CD4-positive, CD25-positive, alpha-beta regulatory T cell (primary cell): ENCODE measurements around the gene KHDC4. TPM values are rescaled to one million over a fixed set of nuclear protein-coding genes. Genes with fewer than 3 reads are reported as not detected.

Experiments used
- ATAC-seq, 2 donors: fragments of 150-1000 bp; cut with Tn5 transposase; one replicate each; pipeline ENCODE4 v1.10.0; 2021; ENCODE audit warnings: low read depth in 2 of 2, moderate number of reproducible peaks in 2 of 2, moderate library complexity in 1 of 2
- DNase-seq, 3 donors: peaks; one replicate each; pipeline versions ENCODE4 v3.0.0 to v3.0.0-alpha.2; 2012 to 2022; ENCODE audit warnings: mixed read lengths in 1 of 3
- H3K27ac ChIP-seq: one replicate; pipeline ENCODE4 v1.7.0; 2013; ENCODE audit warnings: mild to moderate bottlenecking, low read length; ENCODE audit not compliant: insufficient read depth, poor library complexity, severe bottlenecking
- H3K27me3 ChIP-seq: one replicate; pipeline ENCODE4 v1.7.0; 2013; ENCODE audit warnings: low read length; ENCODE audit not compliant: control insufficient read depth, insufficient read depth
- H3K36me3 ChIP-seq: one replicate; pipeline ENCODE4 v1.7.0; 2013; ENCODE audit warnings: mild to moderate bottlenecking, low read length, moderate library complexity; ENCODE audit not compliant: control insufficient read depth, insufficient read depth
- H3K4me1 ChIP-seq: 2 replicates; pipeline ENCODE4 v1.7.0; 2013; ENCODE audit warnings: mild to moderate bottlenecking, low read length; ENCODE audit not compliant: insufficient read depth, control insufficient read depth, poor library complexity, severe bottlenecking
- H3K4me3 ChIP-seq: one replicate; pipeline ENCODE4 v1.7.0; 2013; ENCODE audit warnings: low read depth, mild to moderate bottlenecking, low read length, moderate library complexity
- H3K9me3 ChIP-seq, 2 experiments: 1 replicate in 1 of 2; 2 replicates in 1 of 2; pipeline ENCODE4 v1.7.0; 2013; ENCODE audit warnings: low read length in 2 of 2, mild to moderate bottlenecking in 1 of 2, moderate library complexity in 1 of 2; ENCODE audit not compliant: control insufficient read depth in 2 of 2
- H3K27ac Mint-ChIP-seq, 3 donors: one replicate each; pipeline ENCODE4 v1.8.0; 2020 to 2022; ENCODE audit warnings: mild to moderate bottlenecking in 3 of 3, mixed read lengths in 3 of 3, moderate library complexity in 2 of 3
- H3K27me3 Mint-ChIP-seq: one replicate; pipeline ENCODE4 v1.8.0; 2022; ENCODE audit warnings: mild to moderate bottlenecking, mixed read lengths
- H3K36me3 Mint-ChIP-seq: one replicate; pipeline ENCODE4 v1.8.0; 2020; ENCODE audit warnings: mixed read lengths
- H3K4me1 Mint-ChIP-seq, 4 donors: one replicate each; pipeline ENCODE4 v1.8.0; 2020 to 2022; ENCODE audit warnings: mixed read lengths in 4 of 4, mild to moderate bottlenecking in 1 of 4
- H3K4me3 Mint-ChIP-seq, 4 donors: one replicate each; pipeline ENCODE4 v1.8.0; 2020 to 2022; ENCODE audit warnings: mild to moderate bottlenecking in 4 of 4, mixed read lengths in 4 of 4, moderate library complexity in 3 of 4
- H3K9me3 Mint-ChIP-seq, 7 donors: one replicate each; pipeline ENCODE4 v1.8.0; 2020 to 2022; ENCODE audit warnings: mixed read lengths in 7 of 7, mild to moderate bottlenecking in 3 of 7, moderate library complexity in 2 of 7
- polyA plus RNA-seq, 4 donors: library from polyadenylated mRNA; unstranded; fragments of 300-500 nt; fragmentation: Illumina TruSeq; gene quantifications; one replicate each; pipeline ENCODE4 v1.2.3, GENCODE V29; 2021
- total RNA-seq: library from RNA; stranded (reverse); gene quantifications from one replicate; pipeline ENCODE4 v1.2.3, GENCODE V29; 2022

KHDC4 gene
- total and polyA plus RNA-seq, 5 donors from 2014 or later: 7.4 to 60.1 (median 8.6) TPM

DNA sequence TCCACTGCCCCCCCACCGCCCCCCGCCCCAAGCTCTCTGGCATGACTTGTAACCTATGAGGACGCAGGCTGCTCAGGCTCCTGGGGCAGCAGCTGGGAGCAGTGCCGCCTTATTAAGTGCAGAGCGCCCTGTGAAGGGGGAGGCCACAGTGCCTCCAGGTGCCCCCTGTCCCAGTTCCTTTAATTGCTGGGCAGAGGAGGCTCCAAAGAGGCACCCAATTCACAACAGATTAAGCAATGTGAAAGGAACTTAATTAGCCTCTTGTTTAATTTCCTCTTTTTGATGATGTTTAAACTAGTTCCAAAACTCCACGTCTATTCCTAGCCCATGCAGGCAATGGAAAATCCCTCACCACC lies 10.2 kb upstream of the KHDC4 start:
- Mint-ChIP-seq H3K36me3 (peaks cover 9% of the 10 kb centered on the region), H3K27me3 (no peaks in the 10 kb centered on the region), H3K27ac (peak overlapping the region; percentile 84 to 93 (median 93)), H3K9me3 (no peaks in the 10 kb centered on the region), H3K4me3 (peak overlapping the region in 1 of 4 donors; percentile 60), H3K4me1 (peaks cover 17 to 68% (median 43%) of the 10 kb centered on the region in 4 donors)
- no peak overlapping the region for H3K4me3 ChIP-seq
- H3K27me3 ChIP-seq: no peaks in the 10 kb centered on the region
- no peaks in the 10 kb centered on the region for H3K9me3 ChIP-seq
- DNase-seq: no peak
- no peak for ATAC-seq
- H3K4me1 ChIP-seq: peaks cover 53% of the 10 kb centered on the region
- H3K36me3 ChIP-seq: peaks cover 21% of the 10 kb centered on the region
- peak overlapping the region; percentile 87 for H3K27ac ChIP-seq

DNA sequence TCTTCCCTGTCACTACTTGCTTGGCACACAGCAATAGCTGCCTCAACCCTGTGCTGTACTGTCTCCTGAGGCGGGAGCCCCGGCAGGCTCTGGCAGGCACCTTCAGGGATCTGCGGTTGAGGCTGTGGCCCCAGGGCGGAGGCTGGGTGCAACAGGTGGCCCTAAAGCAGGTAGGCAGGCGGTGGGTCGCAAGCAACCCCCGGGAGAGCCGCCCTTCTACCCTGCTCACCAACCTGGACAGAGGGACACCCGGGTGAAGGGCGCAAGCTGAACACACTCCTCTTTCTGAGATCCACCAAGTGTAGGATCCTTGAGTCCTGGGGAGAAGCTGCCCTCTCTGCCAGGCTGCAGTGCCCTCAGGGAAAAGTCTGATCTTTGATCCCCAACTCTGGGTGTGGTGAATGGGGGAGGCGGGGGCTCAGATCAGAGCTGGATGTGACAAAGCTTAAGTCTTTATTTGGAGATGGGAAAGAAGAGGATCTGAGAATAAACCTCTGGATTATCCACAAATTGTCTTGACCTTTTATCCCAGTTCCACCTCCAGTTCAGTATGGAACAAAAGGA lies 8.4 kb upstream of the KHDC4 start:
- Histone ChIP-seq H3K9me3 (no peaks in the 10 kb centered on the region), H3K4me3 (no peak overlapping the region), H3K27me3 (no peaks in the 10 kb centered on the region), H3K36me3 (peaks cover 10% of the 10 kb centered on the region), H3K4me1 (peaks cover 52% of the 10 kb centered on the region), H3K27ac (no peak overlapping the region)
- Mint-ChIP-seq H3K9me3 (no peaks in the 10 kb centered on the region), H3K27me3 (no peaks in the 10 kb centered on the region), H3K36me3 (peaks cover 9% of the 10 kb centered on the region), H3K27ac (no peak overlapping the region), H3K4me1 (peaks cover 23 to 73% (median 50%) of the 10 kb centered on the region in 4 donors), H3K4me3 (peak overlapping the region in 1 of 4 donors; percentile 44)
- ATAC-seq (no peak), DNase-seq (no peak)

DNA sequence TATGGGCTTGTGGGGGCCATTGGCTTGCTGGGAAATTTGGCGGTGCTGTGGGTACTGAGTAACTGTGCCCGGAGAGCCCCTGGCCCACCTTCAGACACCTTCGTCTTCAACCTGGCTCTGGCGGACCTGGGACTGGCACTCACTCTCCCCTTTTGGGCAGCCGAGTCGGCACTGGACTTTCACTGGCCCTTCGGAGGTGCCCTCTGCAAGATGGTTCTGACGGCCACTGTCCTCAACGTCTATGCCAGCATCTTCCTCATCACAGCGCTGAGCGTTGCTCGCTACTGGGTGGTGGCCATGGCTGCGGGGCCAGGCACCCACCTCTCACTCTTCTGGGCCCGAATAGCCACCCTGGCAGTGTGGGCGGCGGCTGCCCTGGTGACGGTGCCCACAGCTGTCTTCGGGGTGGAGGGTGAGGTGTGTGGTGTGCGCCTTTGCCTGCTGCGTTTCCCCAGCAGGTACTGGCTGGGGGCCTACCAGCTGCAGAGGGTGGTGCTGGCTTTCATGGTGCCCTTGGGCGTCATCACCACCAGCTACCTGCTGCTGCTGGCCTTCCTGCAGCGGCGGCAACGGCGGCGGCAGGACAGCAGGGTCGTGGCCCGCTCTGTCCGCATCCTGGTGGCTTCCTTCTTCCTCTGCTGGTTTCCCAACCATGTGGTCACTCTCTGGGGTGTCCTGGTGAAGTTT lies 7.8 kb upstream of the KHDC4 start:
- no peak for DNase-seq
- H3K27ac ChIP-seq: no peak overlapping the region
- H3K36me3 Mint-ChIP-seq: peaks cover 9% of the 10 kb centered on the region
- peaks cover 20 to 68% (median 47%) of the 10 kb centered on the region in 4 donors for H3K4me1 Mint-ChIP-seq
- H3K4me1 ChIP-seq: peaks cover 46% of the 10 kb centered on the region
- H3K9me3 ChIP-seq: no peaks in the 10 kb centered on the region
- H3K27me3 ChIP-seq: no peaks in the 10 kb centered on the region
- H3K4me3 ChIP-seq: no peak overlapping the region
- H3K4me3 Mint-ChIP-seq: peak overlapping the region in 1 of 4 donors; percentile 46
- H3K27ac Mint-ChIP-seq: peak overlapping the region in 2 of 3 donors; percentile 20 to 32
- ATAC-seq: no peak
- H3K27me3 Mint-ChIP-seq: no peaks in the 10 kb centered on the region
- H3K36me3 ChIP-seq: peaks cover 4% of the 10 kb centered on the region
- no peaks in the 10 kb centered on the region for H3K9me3 Mint-ChIP-seq

DNA sequence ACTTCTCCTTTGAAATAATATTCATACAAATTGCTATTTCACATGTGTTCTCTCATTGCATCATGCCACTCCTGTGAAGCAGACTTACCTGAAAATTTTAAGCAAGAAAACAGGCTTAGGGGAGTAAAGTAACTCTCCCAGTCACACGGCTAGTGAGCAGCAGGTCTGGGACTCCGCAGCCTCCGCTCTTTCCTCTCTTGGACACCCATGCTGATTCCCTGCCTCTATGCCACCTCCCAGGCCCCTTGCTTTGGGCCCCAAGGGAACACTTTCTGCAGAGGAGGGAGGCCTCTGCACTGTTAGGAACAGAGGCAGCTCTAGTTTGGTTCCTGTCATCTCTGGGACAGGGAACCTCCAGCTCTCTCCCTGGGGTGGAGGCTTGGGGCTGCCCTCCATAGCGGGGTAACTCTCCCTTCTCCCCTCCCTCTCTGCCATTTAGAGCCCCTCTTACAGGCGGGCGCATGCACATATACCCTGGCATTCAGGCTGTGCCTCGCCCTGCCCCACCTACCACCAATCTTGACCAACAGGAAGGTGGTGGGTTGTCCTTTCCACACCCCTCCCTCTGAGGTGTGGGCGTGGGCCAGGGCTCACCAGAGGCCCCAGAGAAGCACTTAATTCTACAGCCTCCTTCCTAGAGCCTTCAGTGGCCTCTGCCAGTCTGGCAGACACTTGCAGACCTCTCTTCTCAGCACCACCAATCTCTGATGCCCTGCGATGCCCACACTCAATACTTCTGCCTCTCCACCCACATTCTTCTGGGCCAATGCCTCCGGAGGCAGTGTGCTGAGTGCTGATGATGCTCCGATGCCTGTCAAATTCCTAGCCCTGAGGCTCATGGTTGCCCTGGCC lies 7.0 kb upstream of the KHDC4 start, which contains the start of gene RXFP4:
RXFP4 (plus strand) TSS at position 646 of the 852 bp plus-strand sequence; CDS start at position 718, 72 bp downstream.
- peak within 1 kb of the TSS; percentile 72 to 90 (median 86) for H3K27ac Mint-ChIP-seq
- ATAC-seq: no peak
- Histone ChIP-seq H3K27me3 (no peaks in the 10 kb centered on the region), H3K4me1 (peaks cover 38% of the 10 kb centered on the region), H3K27ac (peak within 1 kb of the TSS; percentile 36), H3K9me3 (no peaks in the 10 kb centered on the region), H3K36me3 (no peaks in the 10 kb centered on the region), H3K4me3 (no peak within 1 kb of the TSS)
- H3K4me1 Mint-ChIP-seq: peaks cover 15 to 60% (median 39%) of the 10 kb centered on the region in 4 donors
- peak within 1 kb of the TSS; percentile 38 to 48 (median 46) for H3K4me3 Mint-ChIP-seq
- H3K27me3 Mint-ChIP-seq: no peaks in the 10 kb centered on the region
- peaks cover 6% of the 10 kb centered on the region for H3K36me3 Mint-ChIP-seq
- no peaks in the 10 kb centered on the region for H3K9me3 Mint-ChIP-seq
- no peak for DNase-seq

DNA sequence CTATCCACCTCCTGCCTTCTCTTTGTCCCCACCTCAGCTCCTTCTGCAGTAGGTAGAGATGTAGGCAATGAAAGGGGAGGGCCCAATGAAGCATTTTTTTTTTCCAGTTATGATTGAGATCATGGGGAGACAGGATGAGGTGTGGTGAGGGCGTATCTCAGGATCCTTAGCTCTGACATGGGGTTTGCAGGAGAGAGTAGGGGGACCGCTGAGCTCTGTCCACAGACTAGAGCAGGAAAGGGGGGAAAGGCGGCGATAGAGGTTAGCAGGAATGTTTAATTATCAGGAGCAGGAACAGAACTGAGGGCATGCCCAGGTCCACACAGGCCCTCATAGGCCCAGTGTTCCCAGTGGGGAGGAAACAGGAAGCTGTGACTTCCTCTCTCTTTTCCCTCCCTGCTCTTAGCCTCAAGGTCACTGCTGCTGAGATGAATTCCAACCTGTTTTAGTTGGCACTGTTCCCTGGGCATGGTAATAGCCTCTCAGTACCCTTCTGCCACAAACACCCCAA lies 6.3 kb upstream of the KHDC4 start:
- H3K4me3 ChIP-seq: no peak overlapping the region
- no peaks in the 10 kb centered on the region for H3K27me3 ChIP-seq
- peaks cover 3% of the 10 kb centered on the region for H3K36me3 Mint-ChIP-seq
- ATAC-seq (peak in 1 of 2 donors; percentile 28), DNase-seq (no peak)
- peak overlapping the region in 3 of 4 donors; percentile 38 to 48 (median 46) for H3K4me3 Mint-ChIP-seq
- H3K9me3 ChIP-seq: no peaks in the 10 kb centered on the region
- H3K27me3 Mint-ChIP-seq: no peaks in the 10 kb centered on the region
- H3K36me3 ChIP-seq: no peaks in the 10 kb centered on the region
- peaks cover 12 to 53% (median 36%) of the 10 kb centered on the region in 4 donors for H3K4me1 Mint-ChIP-seq
- H3K27ac Mint-ChIP-seq: peak overlapping the region; percentile 72 to 90 (median 86)
- peaks cover 31% of the 10 kb centered on the region for H3K4me1 ChIP-seq
- no peaks in the 10 kb centered on the region for H3K9me3 Mint-ChIP-seq
- H3K27ac ChIP-seq: peak overlapping the region; percentile 36

DNA sequence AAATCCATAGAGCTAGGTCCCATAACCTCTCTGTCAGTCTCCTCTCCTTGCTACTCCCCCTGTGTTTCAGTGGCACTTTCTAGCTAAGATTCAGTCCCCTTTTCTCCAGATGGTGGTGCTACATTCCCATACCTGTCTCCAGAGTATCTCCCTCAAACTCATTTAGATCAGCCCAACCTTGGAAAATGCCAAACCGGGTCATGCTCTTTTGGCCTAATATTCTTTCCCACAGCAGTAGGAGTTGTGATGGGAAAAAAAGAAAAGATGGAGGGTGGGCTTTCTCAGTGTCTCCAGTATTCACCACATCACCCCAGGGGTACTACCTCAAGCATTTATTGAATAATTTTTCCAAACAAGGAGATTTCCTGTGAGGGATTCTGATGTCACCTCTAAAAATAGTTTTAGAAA lies 4.0 kb upstream of the KHDC4 start:
- Mint-ChIP-seq H3K9me3 (no peaks in the 10 kb centered on the region), H3K27ac (peak overlapping the region in 2 of 3 donors; percentile 33 to 68), H3K36me3 (no peaks in the 10 kb centered on the region), H3K4me3 (peak overlapping the region in 3 of 4 donors; percentile 44 to 56 (median 55)), H3K27me3 (no peaks in the 10 kb centered on the region), H3K4me1 (peaks cover 12 to 36% (median 25%) of the 10 kb centered on the region in 4 donors)
- Histone ChIP-seq H3K4me3 (no peak overlapping the region), H3K27ac (no peak overlapping the region), H3K27me3 (no peaks in the 10 kb centered on the region), H3K9me3 (no peaks in the 10 kb centered on the region), H3K4me1 (peaks cover 34% of the 10 kb centered on the region), H3K36me3 (no peaks in the 10 kb centered on the region)
- DNase-seq: peak in 2 of 3 donors; percentile 55 to 76
- no peak for ATAC-seq

DNA sequence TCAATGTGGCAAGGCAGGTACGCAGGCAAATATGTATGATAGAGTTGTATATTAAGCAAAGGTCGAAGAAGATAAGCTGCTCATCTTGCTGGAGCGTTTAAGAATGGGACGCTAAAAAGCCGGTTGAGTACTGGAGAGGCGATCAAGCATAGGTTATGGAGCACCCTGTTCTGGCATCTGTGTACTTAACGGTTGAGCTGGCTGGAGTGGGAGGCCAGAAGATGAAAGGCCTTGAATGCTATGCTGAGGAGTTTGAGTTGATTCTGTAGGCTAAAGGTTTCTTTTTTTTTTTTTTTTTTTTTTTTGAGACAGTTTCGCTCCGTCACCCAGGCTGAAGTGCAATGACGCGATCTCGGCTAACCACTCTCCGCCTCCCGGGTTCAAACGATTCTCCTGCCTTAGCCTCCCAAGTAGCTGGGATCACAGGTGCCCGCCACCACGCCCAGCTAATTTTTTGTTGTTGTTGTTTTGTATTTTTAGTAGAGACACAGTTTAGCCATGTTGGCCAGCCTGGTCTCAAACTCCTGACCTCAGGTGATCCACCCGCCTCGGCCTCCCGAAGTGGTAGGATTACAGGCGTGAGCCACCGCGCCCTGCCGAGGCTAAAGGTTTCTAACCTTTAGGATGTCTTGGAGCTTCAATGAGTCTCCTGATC lies 850 bp upstream of the KHDC4 start:
- no peaks in the 10 kb centered on the region for H3K9me3 ChIP-seq
- peak overlapping the region in 1 of 4 donors; percentile 46 for H3K4me3 Mint-ChIP-seq
- no peaks in the 10 kb centered on the region for H3K27me3 Mint-ChIP-seq
- DNase-seq (no peak), ATAC-seq (no peak)
- no peaks in the 10 kb centered on the region for H3K9me3 Mint-ChIP-seq
- H3K27ac Mint-ChIP-seq: peak overlapping the region in 1 of 3 donors; percentile 14
- peaks cover 48% of the 10 kb centered on the region for H3K4me1 ChIP-seq
- H3K27me3 ChIP-seq: no peaks in the 10 kb centered on the region
- peak overlapping the region; percentile 94 for H3K4me3 ChIP-seq
- peak overlapping the region; percentile 90 for H3K27ac ChIP-seq
- H3K36me3 ChIP-seq: peaks cover 28% of the 10 kb centered on the region
- H3K36me3 Mint-ChIP-seq: peaks cover 11% of the 10 kb centered on the region
- H3K4me1 Mint-ChIP-seq: peaks cover 10 to 43% (median 26%) of the 10 kb centered on the region in 4 donors
